CD4-positive, alpha-beta T cell treated with Interleukin-10 for 1 hour (primary cell): Measurements from ENCODE around the gene MRGPRG.
"Not testable (repeated sequence)": the region's sequence is repeated elsewhere in the genome, so short reads cannot be mapped to it uniquely, and the experiment has no call there.

Experiments used
- DNase-seq: peaks from one replicate; pipeline ENCODE4 v3.0.0-alpha.2; 2020

The MRGPRG gene

GRCh38 chr11:3170756-3171650 lies 47.6 kb downstream of the MRGPRG start:
- no peak for DNase-seq

- no peak for DNase-seq
Observed at GRCh38 chr11:3170044-3170755, 48.4 kb downstream of the MRGPRG start.

GRCh38 chr11:3169255-3170043 lies 49.2 kb downstream of the MRGPRG start:
- no peak for DNase-seq

GRCh38 chr11:3168742-3169254 lies 49.8 kb downstream of the MRGPRG start:
- not testable (repeated sequence) for DNase-seq
